H9 (cell line): ENCODE data around the gene IGFL2. TPM values are rescaled to one million over a fixed set of nuclear protein-coding genes. Genes with fewer than 3 reads are reported as not detected.

Source experiments
- DNase-seq: peaks from one replicate; pipeline ENCODE4 v3.0.0-alpha.2; 2017
- H2AFZ ChIP-seq: one replicate; pipeline ENCODE4 v1.6.1; 2013; ENCODE audit warnings: mild to moderate bottlenecking, low read length, control low read depth, moderate library complexity
- H2AK5ac ChIP-seq: 2 replicates; pipeline ENCODE4 v1.6.1; 2013; ENCODE audit warnings: low read length, control low read depth, mixed read lengths; ENCODE audit not compliant: insufficient read length
- H2BK120ac ChIP-seq: one replicate; pipeline ENCODE4 v1.6.1; 2013; ENCODE audit warnings: low read depth, mild to moderate bottlenecking, low read length, control low read depth, inconsistent platforms; ENCODE audit not compliant: poor library complexity, severe bottlenecking
- H2BK12ac ChIP-seq: 2 replicates; pipeline ENCODE4 v1.6.1; 2013; ENCODE audit warnings: low read length, control low read depth, mixed read lengths, low read depth; ENCODE audit not compliant: insufficient read length
- H2BK15ac ChIP-seq: 2 replicates; pipeline ENCODE4 v1.6.1; 2013; ENCODE audit warnings: low read depth, low read length, control low read depth
- H2BK20ac ChIP-seq: one replicate; pipeline ENCODE4 v1.6.1; 2013; ENCODE audit warnings: low read depth, mild to moderate bottlenecking, low read length, control low read depth, inconsistent platforms; ENCODE audit not compliant: poor library complexity, severe bottlenecking
- H2BK5ac ChIP-seq: 2 replicates; pipeline ENCODE4 v1.6.1; 2013; ENCODE audit warnings: low read length, control low read depth, mixed read lengths; ENCODE audit not compliant: insufficient read length
- H3K14ac ChIP-seq: 2 replicates; pipeline ENCODE4 v1.6.1; 2013; ENCODE audit warnings: low read length, control low read depth; ENCODE audit not compliant: insufficient read depth
- H3K18ac ChIP-seq: 2 replicates; pipeline ENCODE4 v1.6.1; 2013; ENCODE audit warnings: low read depth, mild to moderate bottlenecking, mixed read lengths, low read length, control low read depth; ENCODE audit not compliant: insufficient read length
- H3K23ac ChIP-seq: 2 replicates; pipeline ENCODE4 v1.6.1; 2013; ENCODE audit warnings: low read length, control low read depth, mixed read lengths, low read depth; ENCODE audit not compliant: insufficient read length
- H3K23me2 ChIP-seq: 2 replicates; pipeline ENCODE4 v1.6.1; 2013; ENCODE audit warnings: low read depth, mild to moderate bottlenecking, mixed read lengths, low read length, control low read depth; ENCODE audit not compliant: insufficient read length, poor library complexity, severe bottlenecking
- H3K27ac ChIP-seq: 2 replicates; pipeline ENCODE4 v1.5.1; 2013; ENCODE audit warnings: low read length, control low read depth, mixed read lengths, low read depth; ENCODE audit not compliant: insufficient read length
- H3K27me3 ChIP-seq: 2 replicates; pipeline ENCODE4 v1.6.1; 2013; ENCODE audit warnings: low read length, control low read depth, inconsistent platforms; ENCODE audit not compliant: insufficient read depth
- H3K4ac ChIP-seq: 2 replicates; pipeline ENCODE4 v1.6.1; 2013; ENCODE audit warnings: low read depth, mild to moderate bottlenecking, control low read depth, inconsistent platforms, low read length, moderate library complexity
- H3K4me1 ChIP-seq: 2 replicates; pipeline ENCODE4 v1.6.1; 2013; ENCODE audit warnings: low read length, control low read depth, inconsistent platforms; ENCODE audit not compliant: insufficient read depth
- H3K4me2 ChIP-seq: 2 replicates; pipeline ENCODE4 v1.6.1; 2013; ENCODE audit warnings: low read length, control low read depth, mixed read lengths; ENCODE audit not compliant: insufficient read length, insufficient read depth
- H3K56ac ChIP-seq: 2 replicates; pipeline ENCODE4 v1.6.1; 2013; ENCODE audit warnings: low read depth, mild to moderate bottlenecking, mixed read lengths, low read length, control low read depth; ENCODE audit not compliant: insufficient read length
- H3K79me1 ChIP-seq: 2 replicates; pipeline ENCODE4 v1.6.1; 2013; ENCODE audit warnings: low read depth, mild to moderate bottlenecking, moderate library complexity, low read length, control low read depth, inconsistent platforms; ENCODE audit not compliant: insufficient read depth, poor library complexity, severe bottlenecking
- H3K79me2 ChIP-seq: 2 replicates; pipeline ENCODE4 v1.6.1; 2013; ENCODE audit warnings: low read length, control low read depth, inconsistent platforms; ENCODE audit not compliant: insufficient read depth
- H3K9ac ChIP-seq: 2 replicates; pipeline ENCODE4 v1.6.1; 2013; ENCODE audit warnings: low read length, control low read depth, mixed read lengths; ENCODE audit not compliant: insufficient read length; ENCODE audit errors: extremely low read depth
- H3K9me3 ChIP-seq: one replicate; pipeline ENCODE4 v1.6.1; 2013; ENCODE audit warnings: low read depth, low read length, inconsistent platforms; ENCODE audit not compliant: control insufficient read depth
- H3T11ph ChIP-seq: one replicate; pipeline ENCODE4 v1.6.1; 2013; ENCODE audit warnings: mild to moderate bottlenecking, low read length, control low read depth, inconsistent platforms
- H4K20me1 ChIP-seq: one replicate; pipeline ENCODE4 v1.6.1; 2013; ENCODE audit not compliant: control insufficient read depth, insufficient read length, insufficient read depth
- H4K5ac ChIP-seq: 2 replicates; pipeline ENCODE4 v1.6.1; 2013; ENCODE audit warnings: low read depth, mild to moderate bottlenecking, mixed read lengths, low read length, control low read depth; ENCODE audit not compliant: insufficient read length
- H4K8ac ChIP-seq: replicated peaks from 2 replicates; pipeline ENCODE4 v1.6.1; 2013; ENCODE audit warnings: low read length, control low read depth, mixed read lengths, low read depth; ENCODE audit not compliant: insufficient read length
- H4K91ac ChIP-seq: 2 replicates; pipeline ENCODE4 v1.6.1; 2013; ENCODE audit warnings: low read depth, mild to moderate bottlenecking, moderate library complexity, mixed read lengths, low read length, control low read depth; ENCODE audit not compliant: insufficient read length
- H3K27ac Mint-ChIP-seq, 3 experiments: 2 replicates in 2 of 3; 3 replicates in 1 of 3; pipeline ENCODE4 v1.8.0; 2020 to 2021; ENCODE audit warnings: mixed read lengths in 3 of 3, mild to moderate bottlenecking in 1 of 3, moderate library complexity in 1 of 3
- H3K27me3 Mint-ChIP-seq: 2 replicates; pipeline ENCODE4 v1.8.0; 2021; ENCODE audit warnings: low read depth, mild to moderate bottlenecking, moderate library complexity, mixed read lengths
- H3K36me3 Mint-ChIP-seq, 3 experiments: 2 replicates in 2 of 3; 3 replicates in 1 of 3; pipeline ENCODE4 v1.8.0; 2020 to 2021; ENCODE audit warnings: low read depth in 3 of 3, mixed read lengths in 3 of 3; ENCODE audit not compliant: insufficient read depth in 1 of 3
- H3K4me1 Mint-ChIP-seq, 2 experiments: 2 replicates each; pipeline ENCODE4 v1.8.0; 2020; ENCODE audit warnings: mixed read lengths in 2 of 2
- H3K4me3 Mint-ChIP-seq, 2 experiments: 2 replicates in 1 of 2; 3 replicates in 1 of 2; pipeline ENCODE4 v1.8.0; 2020 to 2021; ENCODE audit warnings: mild to moderate bottlenecking in 2 of 2, mixed read lengths in 2 of 2, moderate library complexity in 1 of 2
- H3K9me3 Mint-ChIP-seq, 2 experiments: 2 replicates in 1 of 2; 3 replicates in 1 of 2; pipeline ENCODE4 v1.8.0; 2020; ENCODE audit warnings: mild to moderate bottlenecking in 2 of 2, mixed read lengths in 2 of 2, moderate library complexity in 1 of 2
- CTCF ChIP-seq: fragments of 200-600 bp; sonication (generic); conservative IDR thresholded peaks from 3 replicates; pipeline ENCODE4 v1.8.0; 2021; ENCODE audit warnings: antibody characterized with exemption, mild to moderate bottlenecking
- WGBS: extraction: QIAGEN DNeasy Blood & Tissue Kit; methylation state at CpG from one replicate; pipeline ENCODE4 v1.1.7; 2013; ENCODE audit warnings: missing lambda C conversion rate, low lambda C conversion rate, mixed read lengths; ENCODE audit not compliant: insufficient read length; ENCODE audit errors: extremely low coverage; 5-methylcytosine and 5-hydroxymethylcytosine counted together
- total RNA-seq: library from RNA; stranded (reverse); gene quantifications from 2 replicates; pipeline ENCODE4 v1.2.1, GENCODE V29; 2021

The IGFL2 gene
- total RNA-seq, 1 experiment from 2014 or later = not detected

DNA sequence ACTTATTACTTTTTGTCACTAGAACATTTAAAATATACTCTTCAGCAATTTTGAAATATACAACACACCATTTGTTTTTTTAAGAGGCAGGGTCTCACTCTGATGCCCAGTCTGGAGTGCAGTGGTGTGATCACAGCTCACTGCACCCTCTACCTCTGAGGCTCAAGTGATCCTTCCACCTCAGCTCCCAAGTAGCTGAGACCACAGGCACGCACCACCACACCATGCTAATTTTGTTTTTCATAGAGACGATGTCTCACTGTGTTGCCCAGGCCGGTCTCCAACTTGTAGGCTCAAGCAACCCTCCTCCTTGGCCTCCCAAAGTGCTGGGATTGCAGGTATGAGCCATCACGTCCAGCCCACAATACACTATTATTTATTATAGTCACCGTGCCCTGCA lies 2.6 kb downstream of the IGFL2 start:
- no peak for TF ChIP-seq CTCF
- no peak overlapping the region for H3K27ac Mint-ChIP-seq
- H2BK20ac ChIP-seq = no peak overlapping the region
- H3K23ac ChIP-seq = no peak overlapping the region
- no peak overlapping the region for H3K4me2 ChIP-seq
- no peaks in the 10 kb centered on the region for H3K4me1 ChIP-seq
- no peak overlapping the region for H2AK5ac ChIP-seq
- no peaks in the 10 kb centered on the region for H3K9me3 Mint-ChIP-seq
- no peak overlapping the region for H3K18ac ChIP-seq
- H3K4me3 Mint-ChIP-seq = no peak overlapping the region
- no peak overlapping the region for H3K9ac ChIP-seq
- no peak overlapping the region for H2AFZ ChIP-seq
- no peaks in the 10 kb centered on the region for H3K23me2 ChIP-seq
- H3K36me3 Mint-ChIP-seq = no peaks in the 10 kb centered on the region
- no peak overlapping the region for H3K27ac ChIP-seq
- H3K4me1 Mint-ChIP-seq = peaks cover 0 to 4% of the 10 kb centered on the region in 2 experiments; a peak in 1 of 4 replicates
- no peaks in the 10 kb centered on the region for H3K79me1 ChIP-seq
- no peak overlapping the region for H4K91ac ChIP-seq
- H4K8ac ChIP-seq = no peak overlapping the region
- no CpG with 5 or more reads among the region's 5 CpGs for WGBS
- no peaks in the 10 kb centered on the region for H3K9me3 ChIP-seq
- no peak overlapping the region for H3K14ac ChIP-seq
- no peak overlapping the region for H2BK15ac ChIP-seq
- no peak overlapping the region for H2BK120ac ChIP-seq
- no peak overlapping the region for H3K4ac ChIP-seq
- H3K27me3 Mint-ChIP-seq = peaks cover 23% of the 10 kb centered on the region
- no peaks in the 10 kb centered on the region for H3K27me3 ChIP-seq
- no peak overlapping the region for H3K56ac ChIP-seq
- no peak for DNase-seq
- H2BK5ac ChIP-seq = no peak overlapping the region
- H3K79me2 ChIP-seq = no peaks in the 10 kb centered on the region
- H2BK12ac ChIP-seq = no peak overlapping the region
- H3T11ph ChIP-seq = no peak overlapping the region
- H4K5ac ChIP-seq = no peak overlapping the region
- no peaks in the 10 kb centered on the region for H4K20me1 ChIP-seq
